MV-4-11 (cell line): ENCODE data around the gene ZNF133.
"Not testable (repeated sequence)": the region's sequence is repeated elsewhere in the genome, so short reads cannot be mapped to it uniquely, and the experiment has no call there.

Experiments used
- DNase-seq: peaks from one replicate; lab custom pipeline; 2025; lab: John Stamatoyannopoulos, UW

Gene ZNF133

GRCh38 chr20:18287915-18288748 is at the start of gene ZNF133:
Gene ZNF133 (plus strand): TSS chr20:18288527. CDS start chr20:18305687, 17,160 bp downstream.
- peak; percentile 87 for DNase-seq

- DNase-seq, result no peak
These were observed 47.3 kb upstream of the ZNF133 start for GRCh38 chr20:18240997-18241396.

DNA sequence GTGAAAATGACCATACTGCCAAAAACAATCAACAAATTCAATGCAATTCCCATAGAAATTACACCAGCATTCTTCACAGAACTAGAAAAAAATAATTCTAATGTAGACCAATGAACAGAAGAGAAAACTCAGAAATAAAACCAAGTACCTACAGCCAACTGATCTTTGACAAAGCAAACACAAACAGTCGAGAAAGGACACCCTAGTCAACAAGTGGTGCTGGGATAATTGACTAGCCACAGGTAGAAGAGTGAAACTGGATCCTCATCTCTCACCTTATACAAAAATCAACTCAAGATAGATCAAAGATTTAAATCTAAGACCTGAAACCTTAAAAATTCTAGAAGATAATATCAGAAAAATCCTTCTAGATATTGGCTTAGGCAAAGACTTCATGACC is 44.5 kb upstream of the ZNF133 start:
- no peak for DNase-seq

DNA sequence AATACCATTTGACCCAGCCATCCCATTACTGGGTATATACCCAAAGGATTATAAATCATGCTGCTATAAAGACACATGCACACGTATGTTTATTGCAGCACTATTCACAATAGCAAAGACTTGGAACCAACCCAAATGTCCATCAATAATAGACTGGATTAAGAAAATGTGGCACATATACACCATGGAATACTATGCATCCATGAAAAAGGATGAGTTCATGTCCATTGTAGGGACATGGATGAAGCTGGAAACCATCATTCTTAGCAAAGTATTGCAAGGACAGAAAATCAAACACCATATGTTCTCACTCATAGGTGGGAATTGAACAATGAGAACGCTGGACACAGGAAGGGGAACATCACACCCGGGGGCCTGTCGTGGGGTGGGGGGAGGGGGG is 39.8 kb upstream of the ZNF133 start:
- not testable (repeated sequence) for DNase-seq

DNA sequence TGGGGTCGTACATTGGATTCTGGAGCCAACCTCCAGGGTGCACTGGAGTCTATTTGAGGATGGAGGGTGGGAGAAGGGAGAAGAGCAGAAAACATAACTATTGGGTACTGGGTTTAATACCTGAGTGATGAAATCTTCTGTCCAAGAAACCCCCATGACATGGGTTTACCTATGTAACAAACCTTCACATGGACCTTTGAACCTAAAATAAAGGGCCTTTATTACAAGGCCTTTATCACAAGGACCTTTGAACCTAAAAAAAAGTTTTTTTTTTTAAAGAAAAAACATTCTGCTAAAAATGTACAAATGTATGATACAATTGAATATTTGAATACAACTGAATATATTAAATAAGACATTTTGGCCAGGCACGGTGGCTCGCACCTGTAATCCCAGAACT is 38.1 kb upstream of the ZNF133 start:
- no peak for DNase-seq

DNA sequence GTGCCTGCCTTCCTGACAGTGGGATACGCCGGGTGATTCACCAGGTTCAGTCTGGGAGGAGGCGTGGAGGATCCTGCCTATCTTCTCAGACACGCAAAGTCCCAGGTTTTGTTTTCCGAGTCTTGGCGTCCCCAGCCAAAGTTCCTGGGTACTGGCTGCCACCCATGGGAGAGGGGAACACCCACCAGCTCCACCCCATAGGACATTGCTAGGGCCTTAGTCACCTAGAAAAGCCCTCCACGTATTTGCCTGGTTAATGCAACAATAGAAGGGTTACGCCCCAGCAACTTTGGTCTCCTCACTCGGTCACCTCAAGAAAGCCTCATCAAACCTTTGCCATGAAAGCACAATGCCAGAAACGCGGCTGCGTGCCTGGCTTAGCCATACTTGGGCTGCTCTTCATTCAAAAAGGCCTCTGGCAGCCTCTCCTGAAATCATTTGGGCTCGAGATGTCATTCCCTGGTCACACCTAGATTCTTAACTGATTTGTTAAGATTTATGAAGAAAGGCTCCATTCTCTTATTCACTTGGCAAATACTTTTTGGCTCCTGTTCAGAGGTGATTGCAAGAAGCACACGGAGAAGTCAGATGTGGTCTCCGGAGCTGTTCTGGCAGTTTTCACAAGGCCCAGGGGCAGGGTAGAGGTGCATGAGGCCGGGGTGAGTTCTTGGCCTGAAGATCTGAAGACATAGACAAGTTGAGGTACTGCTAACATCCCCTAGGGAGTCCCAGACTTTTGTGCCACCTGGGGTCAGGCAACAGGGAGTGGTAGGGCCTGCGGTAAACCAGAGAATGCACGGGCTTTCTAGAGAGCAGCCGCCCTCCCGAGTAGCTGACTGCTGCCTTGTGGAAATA is 35.5 kb upstream of the ZNF133 start:
- no peak for DNase-seq

- DNase-seq, result no peak
These were observed 33.7 kb upstream of the ZNF133 start for GRCh38 chr20:18254615-18255014.

- DNase-seq, result peak; percentile 70
These were observed 32.8 kb upstream of the ZNF133 start for GRCh38 chr20:18255526-18255925.

GRCh38 chr20:18256440-18257090 is 31.8 kb upstream of the ZNF133 start:
- DNase-seq, result peak; percentile 34

DNA sequence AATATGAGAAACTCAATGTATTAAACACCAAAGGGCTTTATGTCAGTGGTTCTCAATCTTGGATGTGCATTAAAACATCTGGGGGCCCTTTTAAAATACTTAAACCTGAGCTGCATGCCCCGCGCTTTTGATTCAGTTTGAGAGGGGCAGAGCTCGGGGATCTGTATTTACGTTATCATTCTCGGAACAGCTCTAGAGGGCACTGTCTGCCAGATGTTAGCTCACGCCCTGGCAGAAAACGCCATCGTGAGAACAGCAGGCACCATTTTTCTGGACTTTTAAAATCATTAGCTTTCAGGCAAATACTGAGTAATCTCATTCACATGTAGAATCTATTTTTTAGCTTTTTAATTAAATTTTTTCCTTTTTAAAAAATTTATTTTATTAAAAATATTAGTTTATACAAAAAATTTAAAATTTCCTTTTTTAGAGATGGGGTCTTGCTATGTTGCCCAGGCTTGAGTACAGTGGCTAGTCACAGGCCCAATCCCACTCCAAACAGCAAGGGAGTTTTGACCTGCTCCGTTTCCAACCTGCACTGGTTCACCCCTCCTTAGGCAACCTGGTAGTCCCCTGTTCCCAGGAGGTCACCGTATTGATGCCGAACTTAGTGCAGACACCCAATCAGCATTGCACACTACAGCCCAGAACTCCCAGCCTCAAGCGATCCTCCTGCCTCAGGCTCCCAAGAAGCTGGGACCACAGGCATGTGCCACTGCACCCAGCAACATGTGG is 30.0 kb upstream of the ZNF133 start:
- no peak for DNase-seq

- no peak for DNase-seq
These were observed 28.6 kb upstream of the ZNF133 start for GRCh38 chr20:18259730-18260129.

GRCh38 chr20:18263723-18264122 is 24.6 kb upstream of the ZNF133 start:
- DNase-seq, result no peak

GRCh38 chr20:18265441-18265840 is 22.9 kb upstream of the ZNF133 start:
- no peak for DNase-seq

GRCh38 chr20:18266282-18266681 is 22.0 kb upstream of the ZNF133 start:
- no peak for DNase-seq

- DNase-seq, result no peak
These were observed 20.5 kb upstream of the ZNF133 start for GRCh38 chr20:18267815-18268214.

GRCh38 chr20:18271160-18271559 is 17.2 kb upstream of the ZNF133 start:
- no peak for DNase-seq

GRCh38 chr20:18272451-18272850 is 15.9 kb upstream of the ZNF133 start:
- DNase-seq, result peak; percentile 69

GRCh38 chr20:18273738-18274137 is 14.6 kb upstream of the ZNF133 start:
- no peak for DNase-seq

GRCh38 chr20:18275960-18276359 is 12.4 kb upstream of the ZNF133 start:
- not testable (repeated sequence) for DNase-seq

DNA sequence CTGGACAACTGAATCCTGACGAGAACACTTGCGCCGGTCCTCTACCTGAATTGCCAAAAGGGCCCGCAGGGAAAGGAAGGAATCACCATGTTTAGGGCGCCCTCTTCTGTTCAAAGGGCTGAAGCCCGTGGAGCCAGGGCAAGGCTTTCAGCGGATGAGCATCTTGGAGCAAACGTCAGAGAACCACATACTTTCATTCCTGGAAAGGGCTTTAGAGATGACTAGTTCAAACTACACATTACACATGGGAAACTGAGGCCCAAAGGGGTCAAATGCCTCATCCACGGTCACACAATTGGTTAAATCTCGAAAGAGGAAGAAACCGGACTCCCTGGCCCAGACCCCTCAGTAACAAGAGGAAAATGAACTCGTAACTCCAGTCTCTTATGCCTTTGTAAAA is 11.5 kb upstream of the ZNF133 start:
- DNase-seq, result peak; percentile 56

GRCh38 chr20:18279242-18279641 is 9.1 kb upstream of the ZNF133 start:
- DNase-seq, result peak; percentile 93
